OCI-LY7 (cell line): ENCODE data around the gene MKNK2.

Experiments
- EZH2phosphoT487 ChIP-seq: fragments of 200-600 bp; sonication (generic); IDR thresholded peaks from 2 replicates; pipeline ENCODE4 v1.6.1; 2018; ENCODE audit warnings: low read depth, borderline replicate concordance, mild to moderate bottlenecking, mixed run types, antibody characterized with exemption, low read length, moderate library complexity, mixed read lengths
- TF ChIP-seq, protein P1 (sequence below): fragments of 200-600 bp; sonication (generic); conservative IDR thresholded peaks from 2 replicates; pipeline ENCODE4 v1.5.1; 2014; ENCODE audit warnings: mild to moderate bottlenecking, antibody characterized with exemption, low read length, moderate library complexity, mixed read lengths

- TF ChIP-seq, protein P1, sequence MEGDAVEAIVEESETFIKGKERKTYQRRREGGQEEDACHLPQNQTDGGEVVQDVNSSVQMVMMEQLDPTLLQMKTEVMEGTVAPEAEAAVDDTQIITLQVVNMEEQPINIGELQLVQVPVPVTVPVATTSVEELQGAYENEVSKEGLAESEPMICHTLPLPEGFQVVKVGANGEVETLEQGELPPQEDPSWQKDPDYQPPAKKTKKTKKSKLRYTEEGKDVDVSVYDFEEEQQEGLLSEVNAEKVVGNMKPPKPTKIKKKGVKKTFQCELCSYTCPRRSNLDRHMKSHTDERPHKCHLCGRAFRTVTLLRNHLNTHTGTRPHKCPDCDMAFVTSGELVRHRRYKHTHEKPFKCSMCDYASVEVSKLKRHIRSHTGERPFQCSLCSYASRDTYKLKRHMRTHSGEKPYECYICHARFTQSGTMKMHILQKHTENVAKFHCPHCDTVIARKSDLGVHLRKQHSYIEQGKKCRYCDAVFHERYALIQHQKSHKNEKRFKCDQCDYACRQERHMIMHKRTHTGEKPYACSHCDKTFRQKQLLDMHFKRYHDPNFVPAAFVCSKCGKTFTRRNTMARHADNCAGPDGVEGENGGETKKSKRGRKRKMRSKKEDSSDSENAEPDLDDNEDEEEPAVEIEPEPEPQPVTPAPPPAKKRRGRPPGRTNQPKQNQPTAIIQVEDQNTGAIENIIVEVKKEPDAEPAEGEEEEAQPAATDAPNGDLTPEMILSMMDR: no peak
- no peak for TF ChIP-seq EZH2phosphoT487
These were observed 2.8 kb upstream of the MKNK2 start for GRCh38 chr19:2053601-2054389.
